Ramos (cell line): ENCODE results near the gene TMEM192.
"Not testable (repeated sequence)": the region's sequence is repeated elsewhere in the genome, so short reads cannot be mapped to it uniquely, and the experiment has no call there.

ENCODE experiments used
- in situ Hi-C: fragments of 300-500 bp; cut with MboI; formaldehyde crosslinking; loops from one replicate; pipeline ENCODE4 v1.14.3; 2022; ENCODE audit warnings: low sequenced_read_pairs; ENCODE audit not compliant: unreplicated experiment

The TMEM192 gene

GRCh38 chr4:165112368-165113121 is at the start of gene TMEM192:
TMEM192 (minus strand) TSS chr4:165112860; CDS start chr4:165112773, 87 bp downstream.
- in situ Hi-C loops = no loop called here

DNA sequence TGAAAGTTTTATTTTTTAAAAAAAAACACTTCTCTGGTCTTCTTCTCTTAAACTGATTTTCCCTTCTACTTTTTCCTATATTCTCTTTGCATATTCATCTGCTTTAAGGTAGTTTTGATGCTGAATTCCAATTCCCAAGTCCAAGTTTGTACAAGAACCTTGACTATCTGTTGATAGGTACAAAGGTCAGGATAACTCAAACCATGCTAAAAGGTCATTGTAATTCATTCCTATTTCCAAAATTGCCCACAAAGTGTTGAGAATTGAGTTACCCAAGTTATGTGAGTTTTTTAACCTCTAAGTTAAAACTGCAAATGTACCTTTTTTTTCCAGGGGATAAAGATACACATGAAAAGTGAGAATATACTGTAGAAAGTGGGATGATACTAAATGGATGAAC is 46.1 kb upstream of the TMEM192 start:
- in situ Hi-C loops = no loop called here

- in situ Hi-C loops = no loop called here
These were observed 44.2 kb upstream of the TMEM192 start for GRCh38 chr4:165156906-165157305.

GRCh38 chr4:165154482-165154881 is 41.8 kb upstream of the TMEM192 start:
- in situ Hi-C loops = no loop called here

DNA sequence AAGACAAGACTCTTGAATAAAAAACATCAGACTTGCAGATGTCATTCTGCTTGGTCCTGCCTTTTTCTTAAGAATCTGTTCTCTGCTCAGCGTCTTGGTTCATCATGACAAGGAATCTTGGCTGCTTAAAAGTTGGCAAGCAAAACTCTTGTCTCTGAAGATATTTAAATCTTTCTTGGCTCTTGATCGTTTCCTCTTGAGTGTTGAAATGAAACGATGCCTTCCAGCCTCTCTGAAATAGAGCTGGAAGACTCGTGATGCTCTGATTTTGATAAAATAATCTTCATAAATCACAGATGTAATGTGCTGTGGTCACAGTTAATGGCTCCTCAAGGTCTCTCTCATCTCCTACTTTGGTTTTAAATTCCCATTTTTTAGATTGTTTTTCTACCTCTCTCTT is 39.9 kb upstream of the TMEM192 start:
- in situ Hi-C loops = no loop called here

DNA sequence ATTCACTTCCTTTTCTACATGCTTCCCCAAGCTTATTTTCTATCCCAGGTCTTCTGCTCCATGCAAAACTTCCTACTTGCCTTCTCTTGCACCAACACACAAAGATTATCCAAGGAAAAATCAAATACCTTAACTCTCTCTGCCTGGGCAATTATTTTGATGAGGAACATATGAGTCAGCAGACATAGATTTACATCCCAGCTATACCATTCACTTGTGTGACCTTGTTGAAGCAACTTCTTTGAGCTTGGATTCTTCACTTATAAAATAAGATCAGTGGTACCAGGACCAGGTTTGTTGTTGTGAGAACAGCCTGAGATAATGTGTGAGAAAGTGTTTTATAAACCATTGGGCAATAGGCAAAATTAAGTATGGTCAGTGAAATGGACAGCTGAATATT is 39.1 kb upstream of the TMEM192 start:
- in situ Hi-C loops = no loop called here

GRCh38 chr4:165150545-165150944 is 37.9 kb upstream of the TMEM192 start:
- in situ Hi-C loops = no loop called here

DNA sequence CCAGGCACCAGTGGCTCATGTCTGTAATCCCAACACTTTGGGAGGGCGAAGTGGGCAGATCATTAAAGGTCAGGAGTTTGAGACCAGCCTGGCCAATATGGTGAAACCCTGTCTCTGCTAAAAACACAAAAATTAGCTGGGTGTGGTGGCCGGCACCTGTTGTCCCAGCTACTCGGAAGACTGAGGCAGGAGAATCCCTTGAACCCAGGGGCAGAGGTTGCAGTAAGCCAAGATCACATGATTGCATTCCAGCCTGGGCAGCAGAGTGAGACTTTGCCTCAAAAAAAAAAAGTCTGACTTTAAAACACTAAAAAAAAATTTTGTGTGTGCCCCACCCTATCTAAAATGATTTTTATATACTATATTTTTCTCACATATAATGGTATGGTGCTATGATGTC is 26.2 kb upstream of the TMEM192 start:
- in situ Hi-C loops = no loop called here

- in situ Hi-C loops = no loop called here
These were observed 24.5 kb upstream of the TMEM192 start for GRCh38 chr4:165137205-165137604.

- in situ Hi-C loops = no loop called here
These were observed 23.9 kb upstream of the TMEM192 start for GRCh38 chr4:165136529-165136928.

DNA sequence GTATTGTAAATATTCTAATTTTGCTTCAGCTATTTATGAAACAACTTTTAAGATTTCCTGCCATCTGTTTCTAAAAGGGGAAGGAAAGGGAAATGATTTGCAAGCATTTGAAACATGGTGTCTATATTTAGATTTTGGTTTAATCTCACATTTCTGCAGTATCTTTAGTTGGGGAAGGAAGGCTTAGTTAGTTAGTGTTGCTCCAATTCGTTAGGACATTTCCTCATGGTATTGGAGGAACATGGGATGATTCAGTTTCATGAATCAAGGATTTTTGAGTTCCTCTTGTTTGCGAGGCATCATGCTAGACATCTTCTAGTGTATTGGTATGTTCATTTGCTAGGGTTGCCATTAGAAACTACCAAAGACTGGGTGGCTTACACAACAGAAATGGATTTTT is 20.5 kb upstream of the TMEM192 start:
- in situ Hi-C loops = loop anchor here (5.0 kb wide), 1 partner anchor 329 kb away; no protein-coding TSS in a partner anchor

DNA sequence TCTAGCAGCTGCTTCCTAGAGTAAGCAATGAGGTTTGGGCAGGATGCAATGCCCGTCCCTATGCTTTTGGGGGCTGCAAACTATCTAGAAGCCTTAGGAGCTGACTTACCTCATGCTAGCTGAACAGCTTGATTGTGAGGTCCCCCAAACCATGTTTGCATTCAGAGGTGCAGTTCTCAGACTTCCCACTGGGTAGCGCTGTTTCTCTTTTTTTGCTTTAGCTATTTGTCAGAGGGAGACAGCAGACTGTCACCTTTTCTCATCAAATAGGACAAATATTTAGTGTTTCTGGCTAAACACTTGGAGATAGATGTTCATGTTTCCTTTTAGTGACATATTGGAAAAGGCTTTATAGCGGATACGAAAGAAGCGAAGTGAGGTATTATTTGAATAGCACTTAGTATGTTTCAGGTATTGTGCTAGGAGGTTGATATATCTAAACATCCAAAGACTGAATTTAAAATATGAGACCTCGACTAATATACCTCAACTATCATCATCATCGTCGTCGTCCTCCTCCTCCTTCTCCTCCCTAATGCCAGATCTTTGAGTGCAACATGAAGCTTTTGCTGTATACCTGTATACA is 18.7 kb upstream of the TMEM192 start:
- in situ Hi-C loops = loop anchor here (5.0 kb wide), 1 partner anchor 331 kb away; no protein-coding TSS in a partner anchor

DNA sequence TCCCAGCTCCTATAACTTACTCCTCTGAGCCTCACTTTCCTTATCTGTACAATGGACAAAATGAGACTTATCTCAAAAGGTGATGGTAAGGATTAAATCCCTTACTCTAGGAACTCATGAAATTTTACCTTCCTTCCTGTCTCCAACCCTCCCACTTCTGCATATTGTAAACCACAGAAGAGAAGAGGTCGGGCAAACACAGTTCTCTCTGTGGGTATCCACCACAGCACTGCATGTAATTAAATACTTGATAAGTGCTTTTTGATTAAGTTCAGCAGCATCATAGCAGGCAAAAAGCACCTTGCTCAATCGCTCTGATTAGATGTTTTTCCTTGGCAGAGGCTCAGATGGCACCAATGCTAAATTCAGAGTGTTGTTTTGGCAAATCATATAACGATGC is 17.3 kb upstream of the TMEM192 start:
- in situ Hi-C loops = loop anchor here (5.0 kb wide), 1 partner anchor 332 kb away; no protein-coding TSS in a partner anchor

DNA sequence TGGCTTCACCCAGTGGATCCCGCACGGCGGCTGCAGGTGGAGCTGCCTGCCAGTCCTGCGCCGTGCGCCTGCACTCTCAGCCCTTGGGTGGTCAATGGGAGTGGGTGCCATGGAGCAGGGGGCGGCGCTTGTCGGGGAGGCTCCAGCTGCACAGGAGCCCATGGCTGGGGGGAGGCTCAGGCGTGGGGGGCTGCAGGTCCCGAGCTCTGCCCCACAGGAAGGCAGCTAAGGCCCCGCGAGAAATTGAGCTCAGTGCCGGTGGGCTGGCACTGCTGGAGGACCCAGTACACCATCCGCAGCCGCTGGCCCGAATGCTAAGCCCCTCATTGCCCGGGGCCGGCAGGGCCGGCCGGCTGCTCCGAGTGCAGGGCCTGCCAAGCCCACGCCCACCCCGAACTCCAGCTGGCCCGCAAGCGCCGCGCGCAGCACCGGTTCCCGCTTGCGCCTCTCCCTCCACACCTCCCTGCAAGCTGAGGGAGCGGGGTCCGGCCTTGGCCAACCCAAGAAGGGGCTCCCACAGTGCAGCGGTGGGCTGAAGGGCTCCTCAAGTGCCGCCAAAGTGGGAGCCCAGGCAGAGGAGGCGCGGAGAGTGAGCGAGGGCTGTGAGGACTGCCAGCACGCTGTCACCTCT is 13.3 kb upstream of the TMEM192 start:
- in situ Hi-C loops = not testable (repeated sequence)

DNA sequence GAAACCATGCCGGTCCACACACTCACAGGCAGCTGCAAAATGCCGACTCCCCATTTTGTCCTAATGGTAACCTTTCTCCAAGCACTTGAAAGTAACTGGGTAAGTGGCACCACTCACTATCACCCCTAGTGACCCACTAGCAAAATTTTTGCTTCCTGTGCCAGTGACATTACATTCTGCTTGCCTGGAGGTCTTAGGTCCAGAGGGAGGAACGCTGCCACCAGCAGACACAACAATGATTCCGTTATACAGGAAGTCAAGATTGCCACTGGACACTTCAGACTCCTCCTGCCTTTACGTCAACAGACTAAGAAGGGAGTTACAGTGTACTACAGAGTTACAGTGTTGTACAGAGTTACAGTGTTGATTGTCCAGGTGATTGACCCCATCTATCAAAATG is 11.8 kb upstream of the TMEM192 start:
- in situ Hi-C loops = no loop called here

- in situ Hi-C loops = no loop called here
These were observed 5.7 kb upstream of the TMEM192 start for GRCh38 chr4:165118256-165118909.

DNA sequence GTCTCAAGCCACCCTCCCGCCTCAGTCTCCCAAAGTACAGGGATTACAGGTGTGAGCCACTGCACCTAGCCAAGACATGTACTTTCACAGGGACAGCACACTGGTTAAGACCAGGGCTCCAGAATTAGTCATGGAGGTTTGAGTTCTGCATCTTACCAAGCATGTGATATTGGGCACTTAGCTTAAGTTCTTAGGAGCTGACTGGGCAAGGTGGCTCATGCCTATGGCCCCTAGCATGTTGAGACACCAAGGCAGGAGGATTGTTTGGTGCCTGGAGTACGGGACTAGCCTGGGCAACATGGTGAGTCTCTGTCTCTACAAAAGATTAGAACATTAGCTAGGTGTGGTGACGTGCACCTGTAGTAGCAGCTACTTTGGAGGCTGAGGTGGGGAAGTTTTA is 2.6 kb upstream of the TMEM192 start:
- in situ Hi-C loops = no loop called here

DNA sequence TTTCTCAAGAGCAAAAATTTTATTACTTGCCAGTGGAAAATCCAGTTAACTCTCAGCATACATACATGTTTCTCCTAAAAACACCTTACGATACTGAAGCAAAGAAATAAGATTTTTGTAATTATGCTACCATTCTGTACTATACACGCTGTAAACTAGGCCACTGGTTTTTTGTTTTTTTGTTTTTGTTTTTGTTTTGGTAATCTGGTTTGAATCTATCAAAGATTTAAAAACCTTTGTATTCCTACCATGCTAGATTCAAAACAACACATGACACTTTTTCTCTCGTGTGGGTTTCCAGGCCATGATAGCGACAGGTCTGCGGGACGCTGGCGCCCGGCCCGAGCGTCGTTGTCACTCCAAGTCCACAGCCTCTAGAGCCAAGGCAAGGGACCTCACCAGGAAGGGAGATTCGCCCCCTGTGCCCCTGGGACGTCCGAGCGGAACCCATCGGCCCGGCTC is 723 bp downstream of the TMEM192 start:
- in situ Hi-C loops = no loop called here

DNA sequence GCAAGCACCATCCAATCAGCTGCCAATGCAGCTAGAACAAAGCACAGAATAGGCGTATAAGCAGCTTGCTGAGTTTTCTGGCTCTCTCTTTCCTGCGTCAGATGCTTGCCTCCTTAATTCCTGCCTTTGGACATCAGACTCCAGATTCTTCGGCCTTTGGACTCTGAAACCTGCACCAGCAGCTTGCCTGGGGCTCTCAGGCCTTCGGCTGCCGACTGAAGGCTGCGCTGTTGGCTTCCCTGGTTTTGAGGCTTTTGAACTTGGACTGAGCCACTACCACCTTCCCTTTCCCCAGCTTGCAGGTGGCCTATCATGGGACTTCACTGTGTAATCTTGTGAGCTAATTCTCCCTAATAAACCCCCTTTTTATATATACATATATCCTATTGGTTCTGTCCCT is 6.1 kb downstream of the TMEM192 start:
- in situ Hi-C loops = no loop called here

DNA sequence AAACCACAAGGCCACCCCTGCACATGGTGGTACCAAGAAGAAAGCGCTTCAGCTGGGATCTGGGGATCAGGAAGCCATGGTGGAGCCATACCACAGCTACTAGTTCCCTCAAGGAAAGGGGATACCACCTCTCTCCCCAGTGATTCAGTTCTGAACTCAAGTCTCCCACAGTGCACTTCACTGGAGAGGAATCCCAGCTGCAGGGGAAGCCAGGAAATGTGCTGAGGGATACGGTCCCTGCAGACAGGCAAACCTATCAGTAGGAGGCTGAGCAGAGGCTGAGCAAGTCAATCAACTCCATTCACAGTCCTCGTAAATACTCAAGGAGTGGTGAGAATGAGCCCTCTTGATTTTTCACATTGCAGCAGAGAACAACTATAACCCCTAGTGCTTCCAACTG is 11.0 kb downstream of the TMEM192 start:
- in situ Hi-C loops = no loop called here

DNA sequence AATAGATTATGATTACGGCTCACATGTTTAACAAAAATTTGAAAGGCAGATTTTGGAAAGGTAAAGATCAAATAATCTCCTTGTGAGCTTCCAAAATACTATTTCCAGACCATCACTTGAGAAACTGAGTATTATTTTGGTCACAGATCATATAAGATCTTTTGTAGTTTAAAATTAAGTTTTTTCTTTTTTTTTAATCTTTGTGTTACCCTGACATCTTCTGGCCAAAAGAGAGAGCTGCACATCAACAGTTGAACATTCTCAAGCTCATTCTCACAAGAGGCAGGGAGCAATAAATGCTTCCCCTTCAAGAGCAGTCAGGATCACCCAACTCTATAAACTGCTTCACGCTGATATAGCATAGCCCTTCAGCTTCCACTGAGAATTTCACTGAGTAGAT is 15.9 kb downstream of the TMEM192 start:
- in situ Hi-C loops = no loop called here
